NCI-H2107 (cell line): ENCODE results near the gene DPF3.

Experiments
- DNase-seq: peaks from one replicate; lab custom pipeline; 2025; lab: John Stamatoyannopoulos, UW

The DPF3 gene

GRCh38 chr14:72742118-72742837, 151.6 kb downstream of the DPF3 start:
- DNase-seq, result no peak

DNA sequence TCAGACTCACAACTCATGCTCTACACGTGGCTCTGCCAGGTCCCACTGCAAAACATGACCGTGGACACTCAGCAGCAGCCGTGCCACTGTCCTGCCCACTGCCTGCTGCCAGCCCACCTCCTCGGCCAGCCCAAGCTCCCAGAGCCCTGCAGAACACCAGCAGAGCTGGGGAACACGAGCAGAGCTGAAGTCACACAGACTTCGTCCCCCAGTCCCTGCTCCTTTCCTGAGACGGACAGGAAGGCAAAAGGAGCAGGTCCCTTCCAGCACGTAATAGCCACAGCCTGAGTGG, 152.1 kb downstream of the DPF3 start:
- DNase-seq, result no peak

DNA sequence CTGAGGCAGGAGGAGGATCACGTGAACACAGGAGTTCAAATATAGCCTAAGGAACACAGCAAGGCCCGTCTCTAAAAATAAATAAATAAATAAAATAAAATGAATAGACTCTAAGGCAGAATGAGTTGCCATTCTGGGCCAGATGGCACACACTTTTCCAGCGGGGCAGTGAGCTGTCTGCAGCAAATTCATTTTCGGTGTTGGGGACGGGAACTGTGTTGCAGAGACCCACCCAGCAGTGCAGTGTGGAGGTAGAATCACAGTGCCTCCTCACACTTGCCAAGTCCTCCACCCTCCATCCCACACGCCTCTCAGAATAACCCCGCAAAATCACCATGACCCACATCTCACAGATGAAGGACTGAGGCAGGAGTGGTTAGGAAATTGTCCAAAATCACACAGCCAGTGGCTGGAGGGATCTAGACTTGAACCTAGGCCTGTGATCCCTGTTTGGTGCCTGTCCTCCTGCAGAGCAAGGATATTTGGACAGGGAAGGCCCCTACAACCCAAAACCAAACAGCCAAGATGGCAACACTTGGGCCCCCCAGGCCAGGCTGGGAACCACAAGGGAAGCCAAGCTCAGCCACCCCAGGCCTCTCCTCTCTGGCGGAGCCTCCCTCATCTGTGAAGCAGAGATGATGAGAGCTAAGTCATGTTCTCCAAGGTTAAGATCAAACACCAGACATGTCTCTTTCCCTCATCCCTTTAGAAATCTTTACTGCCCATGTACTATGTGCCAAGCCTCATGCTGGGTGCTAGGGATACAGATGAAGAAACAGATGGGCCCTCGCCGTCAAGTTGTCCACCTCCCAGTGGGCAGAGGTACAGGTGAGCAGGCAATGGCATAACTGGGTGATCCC, 152.7 kb downstream of the DPF3 start:
- no peak for DNase-seq

GRCh38 chr14:72740504-72740961, 153.4 kb downstream of the DPF3 start:
- DNase-seq, result no peak

DNA sequence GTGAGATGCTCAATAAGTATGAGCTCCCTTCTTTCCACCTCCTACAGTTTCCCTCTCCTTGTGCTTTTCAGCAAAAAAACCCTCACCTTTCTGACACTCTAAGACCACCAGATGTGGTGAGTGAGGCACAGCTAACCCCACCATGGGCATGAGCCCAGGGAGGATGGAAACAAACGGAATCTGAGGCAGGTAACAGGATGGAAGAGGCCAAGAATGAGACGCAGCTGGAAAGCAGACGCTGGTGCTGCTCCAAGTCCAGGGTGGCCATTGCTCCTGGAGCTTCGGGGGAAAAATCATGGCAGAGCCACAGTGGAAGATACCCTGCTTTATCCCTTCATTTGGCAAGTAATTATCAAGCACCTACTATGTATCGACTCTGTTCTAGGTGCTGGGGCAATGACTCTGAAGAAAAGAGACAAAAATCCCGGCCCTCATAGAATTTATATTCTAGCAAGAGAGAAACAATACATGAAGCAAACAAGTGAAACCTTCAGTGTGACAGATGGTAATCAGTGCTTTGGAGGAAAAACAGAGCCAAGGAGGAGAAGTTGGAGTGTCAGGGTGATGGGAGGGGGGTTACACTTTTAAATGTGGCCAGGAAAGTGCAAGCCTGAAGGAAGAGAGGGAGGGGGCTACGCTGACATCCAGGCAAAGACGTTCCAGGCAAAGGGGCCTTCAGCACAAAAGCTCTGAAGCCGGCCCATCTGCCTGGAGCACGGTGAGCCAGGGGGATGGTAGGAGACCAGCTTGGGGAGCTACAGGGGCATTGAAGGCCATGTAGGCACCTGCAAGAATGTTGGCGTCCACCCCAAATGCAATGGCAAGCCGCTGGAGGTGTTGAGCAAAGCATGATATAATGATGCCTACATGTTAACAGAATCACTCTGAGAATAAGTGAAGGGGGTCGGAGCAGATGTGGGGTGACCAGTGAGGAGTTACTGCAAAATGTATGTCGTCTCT, 154.2 kb downstream of the DPF3 start:
- DNase-seq, result no peak

DNA sequence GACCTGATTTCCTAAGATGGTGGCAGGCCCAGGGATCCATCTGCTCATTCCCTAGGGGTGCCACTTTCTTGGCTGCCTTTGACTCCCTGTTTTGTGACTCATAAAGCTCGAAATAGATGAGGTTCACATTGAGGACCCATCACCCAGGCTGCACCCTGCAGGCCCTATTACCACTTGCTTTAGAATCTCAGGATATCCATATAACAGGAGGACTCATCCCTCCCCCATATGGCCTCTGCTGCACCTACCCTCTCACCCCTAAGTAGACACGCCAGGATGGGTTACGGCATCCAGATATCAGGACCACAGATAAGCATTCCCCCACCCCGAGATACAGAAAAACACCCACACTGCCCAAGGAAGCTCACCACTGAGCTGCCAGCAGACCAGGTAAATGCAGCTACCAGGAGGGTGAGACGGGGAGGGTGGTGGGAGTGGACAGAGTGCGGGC, 155.7 kb downstream of the DPF3 start:
- DNase-seq, result no peak

- DNase-seq, result no peak
Observed at GRCh38 chr14:72737560-72737943, 156.3 kb downstream of the DPF3 start.

GRCh38 chr14:72736786-72737559, 156.9 kb downstream of the DPF3 start:
- DNase-seq, result no peak

DNA sequence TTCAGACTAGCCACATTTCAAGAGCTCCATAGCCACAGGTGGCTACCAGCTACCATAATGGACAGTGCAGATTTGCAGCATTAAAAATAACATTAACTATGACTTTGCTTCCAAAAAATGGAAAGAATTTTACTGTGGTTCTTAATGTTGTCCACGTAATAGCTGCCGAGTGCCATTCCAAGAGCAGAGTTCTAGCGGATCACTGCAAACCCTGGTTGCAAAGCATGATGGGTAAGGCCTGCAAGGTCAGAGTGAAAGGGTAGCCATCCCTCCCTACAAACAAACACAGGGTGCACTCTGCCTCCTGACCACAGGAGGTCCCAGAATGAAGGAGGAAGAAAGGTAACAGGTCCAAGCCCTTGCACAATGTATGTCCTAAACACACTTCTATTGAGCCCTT, 157.6 kb downstream of the DPF3 start:
- DNase-seq, result no peak

- DNase-seq, result no peak
Observed at GRCh38 chr14:72732022-72732780, 161.7 kb downstream of the DPF3 start.

DNA sequence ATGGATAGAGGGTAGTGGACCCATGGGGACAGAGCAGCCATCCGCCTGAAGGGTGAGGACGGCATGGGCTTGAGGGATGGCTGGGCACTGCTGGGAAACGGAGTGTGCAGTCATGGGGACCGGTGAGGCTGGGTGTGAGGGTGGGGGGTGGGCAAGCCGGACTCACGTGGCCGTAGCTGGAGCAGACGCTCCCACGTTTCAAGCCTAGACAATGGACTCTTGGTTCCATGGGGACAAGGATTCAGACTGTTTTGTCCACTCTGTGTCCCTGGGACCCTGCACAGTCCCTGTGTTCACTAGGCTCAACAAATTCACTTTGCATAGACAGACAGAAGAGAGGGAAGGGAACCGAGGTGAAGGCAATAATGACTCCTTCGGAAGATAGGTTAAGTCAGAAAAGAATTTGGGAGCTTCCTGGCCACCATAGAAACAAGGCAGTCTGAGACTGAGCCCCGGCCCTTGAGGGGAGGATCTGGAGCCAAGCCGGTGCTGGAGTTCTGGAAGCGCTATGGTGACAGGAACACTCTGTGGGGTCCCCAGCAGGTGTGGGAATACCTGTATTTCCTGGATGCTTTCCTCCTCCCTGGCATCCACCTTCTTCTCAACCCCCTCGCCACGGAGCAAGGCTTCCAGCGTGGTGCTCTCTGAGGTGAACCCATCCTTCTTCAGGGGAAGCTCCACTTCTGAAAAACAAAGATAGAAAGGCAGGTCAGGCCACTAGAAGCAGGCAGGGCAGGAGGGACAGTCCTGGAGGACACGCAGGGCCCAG, 162.5 kb downstream of the DPF3 start:
- no peak for DNase-seq

DNA sequence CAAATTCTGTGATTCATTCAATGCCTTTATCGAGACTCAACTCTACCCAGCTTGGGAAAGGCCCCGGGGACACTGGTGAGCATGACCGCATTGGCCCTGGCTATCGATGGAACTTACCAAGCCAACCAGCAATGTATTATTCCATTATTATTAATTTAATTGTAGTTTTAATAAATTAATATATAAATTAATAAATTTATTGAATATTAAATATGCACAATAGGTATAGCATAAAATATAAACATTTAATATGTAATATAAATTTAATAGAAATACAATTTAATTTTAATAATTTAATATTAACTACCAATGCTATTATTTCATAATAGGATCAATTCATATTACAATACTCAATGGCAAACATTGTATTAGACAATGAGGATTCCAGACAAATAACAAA, 163.4 kb downstream of the DPF3 start:
- DNase-seq, result no peak

DNA sequence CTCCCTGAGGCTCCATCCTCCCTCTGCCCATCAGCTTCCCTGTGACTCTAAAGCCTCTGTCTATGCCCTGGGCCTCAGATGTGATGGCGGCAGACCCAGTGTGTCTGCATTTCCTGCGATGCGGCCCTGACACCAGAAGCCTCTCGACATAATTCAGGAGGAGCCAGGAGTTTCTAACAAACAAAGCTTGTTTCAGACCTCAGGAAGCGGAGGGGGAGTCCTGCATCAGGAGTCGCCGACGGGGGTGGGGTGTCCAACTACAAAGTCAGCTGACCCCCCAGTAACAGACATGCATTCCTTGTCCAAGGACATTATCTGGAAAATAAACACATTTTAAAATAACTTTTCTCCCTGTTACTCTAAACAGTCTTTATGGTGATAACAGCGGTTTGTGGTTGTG, 167.5 kb downstream of the DPF3 start:
- DNase-seq, result no peak

- no peak for DNase-seq
Observed at GRCh38 chr14:72723858-72724530, 169.9 kb downstream of the DPF3 start.

GRCh38 chr14:72722201-72722785, 171.6 kb downstream of the DPF3 start:
- no peak for DNase-seq

- no peak for DNase-seq
Observed at GRCh38 chr14:72721083-72721482, 172.8 kb downstream of the DPF3 start.

DNA sequence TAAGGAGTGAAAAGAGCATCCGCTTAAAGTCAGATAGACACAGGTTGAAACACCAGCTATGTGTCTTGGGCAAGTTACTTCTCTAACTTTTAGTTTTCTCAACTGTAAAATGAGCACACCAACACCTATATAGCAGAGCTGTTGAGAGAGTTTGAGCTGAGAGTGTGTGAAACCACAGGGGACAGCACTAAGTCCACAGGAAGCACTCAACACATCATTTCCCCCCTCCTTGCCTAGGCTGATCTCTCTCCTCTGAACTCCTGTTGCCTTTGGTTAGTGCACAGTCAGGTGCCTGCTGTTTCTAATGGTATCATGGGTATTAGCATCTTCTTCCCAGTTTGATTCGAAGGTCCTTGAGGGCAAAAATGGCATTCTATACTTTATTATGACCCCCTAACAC, 176.7 kb downstream of the DPF3 start:
- no peak for DNase-seq

GRCh38 chr14:72716476-72716875, 177.4 kb downstream of the DPF3 start:
- no peak for DNase-seq

- DNase-seq, result no peak
Observed at GRCh38 chr14:72715850-72716228, 178.1 kb downstream of the DPF3 start.
